CD4-positive, alpha-beta T cell (primary cell): ENCODE data around the gene MBD5. TPM values are rescaled to one million over a fixed set of nuclear protein-coding genes. Genes with fewer than 3 reads are reported as not detected.

Source experiments
- ATAC-seq: fragments of 200-7000 bp; cut with Tn5 transposase; one replicate; pipeline ENCODE4 v1.10.0; 2022; ENCODE audit warnings: mild to moderate bottlenecking; ENCODE audit not compliant: poor library complexity
- CTCF ChIA-PET: fragments of 350-600 bp; sonication (Branson Sonifier 250); formaldehyde crosslinking; loops from one replicate; lab custom pipeline; 2021; ENCODE audit warnings: antibody characterized with exemption, inconsistent platforms; lab: Charles Lee
- POLR2A ChIA-PET: fragments of 350-600 bp; sonication (Branson Sonifier 250); formaldehyde crosslinking; loops from one replicate; lab custom pipeline; 2021; ENCODE audit warnings: antibody characterized with exemption, inconsistent platforms; lab: Charles Lee
- DNase-seq, 14 experiments: peaks; one replicate each; pipeline ENCODE4 v3.0.0-alpha.2; 2013 to 2020; ENCODE audit warnings: mixed read lengths in 2 of 14
- H3K27ac ChIP-seq, 2 donors: one replicate each; pipeline versions ENCODE4 v1.5.1 to v1.7.0; 2013; ENCODE audit warnings: low read length in 2 of 2, low read depth in 1 of 2, mild to moderate bottlenecking in 1 of 2
- H3K27me3 ChIP-seq, 2 experiments: 1 replicate in 1 of 2; 2 replicates in 1 of 2; pipeline versions ENCODE4 v1.6.1 to v1.7.0; 2013; ENCODE audit warnings: low read length in 2 of 2, control low read depth in 1 of 2, mild to moderate bottlenecking in 1 of 2, moderate library complexity in 1 of 2; ENCODE audit not compliant: insufficient read depth in 2 of 2, control insufficient read depth in 1 of 2
- H3K36me3 ChIP-seq: one replicate; pipeline ENCODE4 v1.6.1; 2013; ENCODE audit warnings: low read length, control low read depth; ENCODE audit not compliant: insufficient read depth
- H3K4me1 ChIP-seq: one replicate; pipeline ENCODE4 v1.6.1; 2013; ENCODE audit warnings: low read length, control low read depth; ENCODE audit not compliant: insufficient read depth
- H3K4me3 ChIP-seq: one replicate; pipeline ENCODE4 v1.5.1; 2013; ENCODE audit warnings: mild to moderate bottlenecking, low read length, moderate library complexity
- H3K9me3 ChIP-seq, 2 experiments: 1 replicate in 1 of 2; 2 replicates in 1 of 2; pipeline versions ENCODE4 v1.6.1 to v1.7.0; 2013; ENCODE audit warnings: low read length in 2 of 2, mild to moderate bottlenecking in 2 of 2, control low read depth in 1 of 2, moderate library complexity in 1 of 2; ENCODE audit not compliant: control insufficient read depth in 1 of 2, insufficient read depth in 1 of 2
- H3K27ac Mint-ChIP-seq: one replicate; pipeline ENCODE4 v1.8.0; 2020; ENCODE audit warnings: mixed read lengths
- H3K27me3 Mint-ChIP-seq: one replicate; pipeline ENCODE4 v1.8.0; 2021; ENCODE audit warnings: mixed read lengths
- H3K36me3 Mint-ChIP-seq: one replicate; pipeline ENCODE4 v1.8.0; 2021; ENCODE audit warnings: low read depth, mixed read lengths
- H3K4me1 Mint-ChIP-seq: one replicate; pipeline ENCODE4 v1.8.0; 2021; ENCODE audit warnings: low read depth, mixed read lengths
- H3K4me3 Mint-ChIP-seq: one replicate; pipeline ENCODE4 v1.8.0; 2020; ENCODE audit warnings: mild to moderate bottlenecking, mixed read lengths
- H3K9me3 Mint-ChIP-seq: one replicate; pipeline ENCODE4 v1.8.0; 2020; ENCODE audit warnings: mixed read lengths
- intact Hi-C, 2 experiments: fragments of 100-400 bp; cut with DNase I in 1 of 2; cut with micrococcal nuclease in 1 of 2; formaldehyde crosslinking; loops; one replicate each; pipeline versions ENCODE4 v1.15.1 to v1.9.0; 2023 to 2025; cut with DNase I, micrococcal nuclease
- total RNA-seq, 174 experiments: library from RNA in 2 of 174; stranded (reverse) in 2 of 174; gene quantifications; one replicate each; pipeline ENCODE4 v1.2.3 and lab custom pipeline; 2021 to 2026
- TF ChIP-seq, protein P1 (sequence below): fragments of 200-600 bp; IDR thresholded peaks from one replicate; pipeline ENCODE4 v1.8.0; 2022; ENCODE audit warnings: antibody characterized with exemption, mild to moderate bottlenecking

Gene MBD5
- total RNA-seq, 2 experiments from 2014 or later = 49.8 to 52.9 TPM

DNA sequence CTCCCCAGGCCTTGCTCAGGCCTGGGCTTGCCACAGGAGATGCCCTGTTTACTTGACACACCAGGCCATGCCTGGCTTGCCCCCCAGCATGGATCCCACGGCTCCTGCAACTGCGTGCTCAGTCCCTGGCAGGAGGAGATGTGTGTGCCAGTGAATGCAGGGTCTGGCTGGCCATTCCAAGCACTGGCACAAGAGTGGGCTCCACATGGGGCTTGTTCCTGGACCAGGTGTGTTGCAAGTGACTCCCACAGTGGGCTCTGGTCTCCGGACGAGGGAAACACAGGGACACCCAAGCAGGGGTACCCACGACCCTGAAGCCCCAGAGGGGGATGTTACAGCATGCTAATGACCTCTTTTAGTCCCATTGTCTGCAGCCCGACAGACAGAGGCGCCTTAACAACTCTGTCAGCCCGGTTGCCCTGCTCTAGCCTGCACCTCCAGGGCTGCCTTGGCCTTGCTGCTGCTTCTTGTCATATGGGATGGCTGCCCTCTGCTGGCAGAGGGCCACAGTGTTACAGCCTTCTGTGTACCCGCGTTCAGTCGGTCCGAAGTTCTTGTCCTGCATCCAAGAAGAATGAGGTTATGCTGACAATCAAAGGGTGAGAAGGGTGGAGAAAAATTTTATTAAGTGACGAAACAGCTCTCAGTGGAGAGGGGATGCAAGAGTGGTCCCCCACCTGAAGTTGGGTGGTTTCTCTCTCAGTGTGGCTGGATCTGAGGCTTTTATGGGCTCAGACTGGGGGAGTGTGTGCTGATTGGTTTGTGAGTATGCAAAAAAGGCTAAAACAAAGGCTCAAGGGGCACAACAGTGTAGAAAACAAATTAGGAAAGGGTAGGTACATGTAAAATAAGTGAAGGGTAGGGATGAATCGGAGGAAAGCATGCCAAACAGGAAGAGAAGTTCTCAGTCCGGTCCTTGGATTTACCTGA lies 180.4 kb downstream of the MBD5 start:
- Mint-ChIP-seq H3K4me3 (no peak overlapping the region), H3K36me3 (peaks cover 8% of the 10 kb centered on the region), H3K27me3 (no peaks in the 10 kb centered on the region), H3K4me1 (peaks cover 4% of the 10 kb centered on the region), H3K9me3 (no peaks in the 10 kb centered on the region), H3K27ac (no peak overlapping the region)
- ATAC-seq (peak; percentile 56), DNase-seq (peak in 13 of 14 experiments; percentile 11 to 61 (median 26))
- intact Hi-C loops = loop anchor here (1.0 to 5.0 kb wide), 3 partner anchors 211 to 264 kb away; no protein-coding TSS in a partner anchor
- H3K27ac ChIP-seq = no peak overlapping the region
- H3K36me3 ChIP-seq = no peaks in the 10 kb centered on the region
- POLR2A ChIA-PET = no interaction called here
- H3K4me1 ChIP-seq = no peaks in the 10 kb centered on the region
- TF ChIP-seq, protein P1, sequence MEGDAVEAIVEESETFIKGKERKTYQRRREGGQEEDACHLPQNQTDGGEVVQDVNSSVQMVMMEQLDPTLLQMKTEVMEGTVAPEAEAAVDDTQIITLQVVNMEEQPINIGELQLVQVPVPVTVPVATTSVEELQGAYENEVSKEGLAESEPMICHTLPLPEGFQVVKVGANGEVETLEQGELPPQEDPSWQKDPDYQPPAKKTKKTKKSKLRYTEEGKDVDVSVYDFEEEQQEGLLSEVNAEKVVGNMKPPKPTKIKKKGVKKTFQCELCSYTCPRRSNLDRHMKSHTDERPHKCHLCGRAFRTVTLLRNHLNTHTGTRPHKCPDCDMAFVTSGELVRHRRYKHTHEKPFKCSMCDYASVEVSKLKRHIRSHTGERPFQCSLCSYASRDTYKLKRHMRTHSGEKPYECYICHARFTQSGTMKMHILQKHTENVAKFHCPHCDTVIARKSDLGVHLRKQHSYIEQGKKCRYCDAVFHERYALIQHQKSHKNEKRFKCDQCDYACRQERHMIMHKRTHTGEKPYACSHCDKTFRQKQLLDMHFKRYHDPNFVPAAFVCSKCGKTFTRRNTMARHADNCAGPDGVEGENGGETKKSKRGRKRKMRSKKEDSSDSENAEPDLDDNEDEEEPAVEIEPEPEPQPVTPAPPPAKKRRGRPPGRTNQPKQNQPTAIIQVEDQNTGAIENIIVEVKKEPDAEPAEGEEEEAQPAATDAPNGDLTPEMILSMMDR = peak; percentile 22
- CTCF ChIA-PET = interaction anchor here (1.0 to 1.2 kb wide), 2 partner anchors 211 kb away, joined by 3 to 4 read pairs; no protein-coding TSS in a partner anchor
- H3K27me3 ChIP-seq = no peaks in the 10 kb centered on the region
- H3K9me3 ChIP-seq = no peaks in the 10 kb centered on the region
- H3K4me3 ChIP-seq = no peak overlapping the region

DNA sequence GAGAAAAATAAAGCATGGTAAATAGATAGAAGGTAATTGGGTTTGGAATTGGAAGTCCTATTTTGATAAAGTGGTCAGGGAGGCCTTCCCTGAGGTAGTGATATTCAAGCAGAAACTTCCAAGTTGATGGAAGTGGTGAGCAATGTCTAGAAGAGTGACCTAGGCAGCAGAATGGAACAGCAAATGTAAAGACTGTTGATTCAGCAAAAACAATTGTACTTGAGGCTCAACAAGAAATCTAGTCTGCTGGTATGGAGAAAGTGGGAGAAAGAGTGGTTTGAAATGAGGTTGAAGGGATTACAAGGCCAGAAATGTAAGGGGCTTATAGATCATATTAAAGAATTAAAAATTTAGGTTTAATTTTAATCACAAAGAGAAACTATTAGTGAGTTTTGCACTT lies 181.3 kb downstream of the MBD5 start:
- H3K4me3 Mint-ChIP-seq = no peak overlapping the region
- DNase-seq (no peak), ATAC-seq (no peak)
- ChIA-PET POLR2A (no interaction called here), CTCF (interaction anchor here (1.0 kb wide), 1 partner anchor 212 kb away, joined by 3 read pairs; no protein-coding TSS in a partner anchor)
- Histone ChIP-seq H3K4me1 (no peaks in the 10 kb centered on the region), H3K27ac (no peak overlapping the region), H3K36me3 (no peaks in the 10 kb centered on the region), H3K27me3 (no peaks in the 10 kb centered on the region), H3K4me3 (no peak overlapping the region), H3K9me3 (no peaks in the 10 kb centered on the region)
- no peaks in the 10 kb centered on the region for H3K9me3 Mint-ChIP-seq
- no peak overlapping the region for H3K27ac Mint-ChIP-seq
- H3K4me1 Mint-ChIP-seq = no peaks in the 10 kb centered on the region
- H3K36me3 Mint-ChIP-seq = peaks cover 17% of the 10 kb centered on the region
- TF ChIP-seq, protein P1 = no peak
- intact Hi-C loops = loop anchor here in 1 of 2 experiments (5.0 kb wide), 2 partner anchors 215 to 265 kb away; no protein-coding TSS in a partner anchor
- no peaks in the 10 kb centered on the region for H3K27me3 Mint-ChIP-seq

DNA sequence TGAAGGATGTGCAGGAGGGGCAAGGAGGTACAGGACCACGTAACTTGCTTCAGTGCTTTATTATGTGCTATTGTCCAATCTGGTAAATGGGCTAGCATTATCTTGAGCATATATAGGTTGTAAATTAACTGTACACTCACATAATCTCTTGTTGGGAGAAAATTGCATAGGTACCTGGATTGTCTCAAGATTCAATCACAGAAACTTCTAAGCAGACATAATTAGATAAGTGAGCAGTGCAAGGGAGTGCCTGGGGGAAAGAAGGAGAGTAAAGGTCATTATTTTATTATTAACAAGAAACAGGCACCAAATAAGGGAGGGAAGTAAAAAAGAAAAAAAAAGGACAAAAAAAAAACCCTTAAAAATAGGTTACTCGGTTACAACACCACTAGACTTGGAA lies 186.2 kb downstream of the MBD5 start:
- TF ChIP-seq, protein P1 = no peak
- H3K27me3 ChIP-seq = no peaks in the 10 kb centered on the region
- no peak overlapping the region for H3K27ac ChIP-seq
- no peaks in the 10 kb centered on the region for H3K4me1 Mint-ChIP-seq
- ATAC-seq (no peak), DNase-seq (no peak)
- no peaks in the 10 kb centered on the region for H3K9me3 ChIP-seq
- H3K4me3 Mint-ChIP-seq = no peak overlapping the region
- ChIA-PET CTCF (no interaction called here), POLR2A (no interaction called here)
- no peak overlapping the region for H3K27ac Mint-ChIP-seq
- no peaks in the 10 kb centered on the region for H3K27me3 Mint-ChIP-seq
- intact Hi-C loops = no loop called here
- no peaks in the 10 kb centered on the region for H3K9me3 Mint-ChIP-seq
- H3K4me3 ChIP-seq = no peak overlapping the region
- no peaks in the 10 kb centered on the region for H3K4me1 ChIP-seq
- no peaks in the 10 kb centered on the region for H3K36me3 ChIP-seq
- peaks cover 21% of the 10 kb centered on the region for H3K36me3 Mint-ChIP-seq
